SW 1271 (cell line): ENCODE data around the gene SEL1L3.

Experiments
- DNase-seq, 2 experiments: peaks; one replicate each; lab custom pipeline; 2025; lab: John Stamatoyannopoulos, UW

Gene SEL1L3

GRCh38 chr4:25743971-25744370 is 118.8 kb downstream of the SEL1L3 start:
- no peak for DNase-seq

- no peak for DNase-seq
Measured at GRCh38 chr4:25729564-25729963, 133.2 kb downstream of the SEL1L3 start.

- no peak for DNase-seq
Measured at GRCh38 chr4:25728886-25729285, 133.9 kb downstream of the SEL1L3 start.

GRCh38 chr4:25727711-25728493 is 134.9 kb downstream of the SEL1L3 start:
- DNase-seq, result no peak

- no peak for DNase-seq
Measured at GRCh38 chr4:25725870-25726269, 136.9 kb downstream of the SEL1L3 start.

GRCh38 chr4:25723409-25723808 is 139.4 kb downstream of the SEL1L3 start:
- DNase-seq, result no peak

GRCh38 chr4:25722964-25723363 is 139.8 kb downstream of the SEL1L3 start:
- DNase-seq, result no peak

GRCh38 chr4:25713812-25714211 is 149.0 kb downstream of the SEL1L3 start:
- no peak for DNase-seq

- DNase-seq, result no peak
Measured at GRCh38 chr4:25712611-25713010, 150.2 kb downstream of the SEL1L3 start.

- DNase-seq, result no peak
Measured at GRCh38 chr4:25710637-25711036, 152.2 kb downstream of the SEL1L3 start.

- DNase-seq, result no peak
Measured at GRCh38 chr4:25704516-25704915, 158.3 kb downstream of the SEL1L3 start.

GRCh38 chr4:25703731-25704388 is 158.9 kb downstream of the SEL1L3 start:
- no peak for DNase-seq

- no peak for DNase-seq
Measured at GRCh38 chr4:25702848-25703247, 159.9 kb downstream of the SEL1L3 start.

- no peak for DNase-seq
Measured at GRCh38 chr4:25700661-25701060, 162.1 kb downstream of the SEL1L3 start.

- DNase-seq, result no peak
Measured at GRCh38 chr4:25697516-25697915, 165.3 kb downstream of the SEL1L3 start.
